HG02678 (cell line): ENCODE data around the gene HDGFL2.
"Not testable (repeated sequence)": the region's sequence is repeated elsewhere in the genome, so short reads cannot be mapped to it uniquely, and the experiment has no call there.

Source experiments
- ATAC-seq: cut with Tn5 transposase; IDR thresholded peaks from one replicate; pipeline ENCODE4 v1.9.1; 2021; ENCODE audit warnings: mild to moderate bottlenecking, moderate library complexity; ENCODE audit not compliant: unreplicated experiment

Gene HDGFL2

GRCh38 chr19:4511300-4512054 lies 39.4 kb downstream of the HDGFL2 start:
- no peak for ATAC-seq

- ATAC-seq, result no peak
Measured at GRCh38 chr19:4512070-4512469, 40.0 kb downstream of the HDGFL2 start.

DNA sequence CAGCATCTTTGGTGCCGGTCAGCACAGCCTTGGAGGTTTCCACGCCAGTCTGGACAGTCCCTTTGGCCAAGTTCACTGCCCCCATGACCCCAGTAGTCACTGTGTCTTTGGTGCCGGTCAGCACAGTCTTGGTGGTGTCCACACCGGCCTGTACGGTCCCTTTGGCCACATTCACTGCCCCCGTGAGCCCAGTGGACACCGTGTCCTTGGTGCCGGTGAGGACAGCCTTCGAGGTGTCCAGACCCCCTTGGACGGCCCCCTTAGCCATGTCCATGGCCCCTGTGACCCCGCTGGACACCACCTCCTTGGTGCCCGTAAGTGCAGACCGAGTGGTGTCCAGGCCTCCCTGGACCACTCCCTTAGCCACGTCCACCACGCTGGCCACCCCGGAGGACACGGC lies 41.2 kb downstream of the HDGFL2 start:
- no peak for ATAC-seq

DNA sequence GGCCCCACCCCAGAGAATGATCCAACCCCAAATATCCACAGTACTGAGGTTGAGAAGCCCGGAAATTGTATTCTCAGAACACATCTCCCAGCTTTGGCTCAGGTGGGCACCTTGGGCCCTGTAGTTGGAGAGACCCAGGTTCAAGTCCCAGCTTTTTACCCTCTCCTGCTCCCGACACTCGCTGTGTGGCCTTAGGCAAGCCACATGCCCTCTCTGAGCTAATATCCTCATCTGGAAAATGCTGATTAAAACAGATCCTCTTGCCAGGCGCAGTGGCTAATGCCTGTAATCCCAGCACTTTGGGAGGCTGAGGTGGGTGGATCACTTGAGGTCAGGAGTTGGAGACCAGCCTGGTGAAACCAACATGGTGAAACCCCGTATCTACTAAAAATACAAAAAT lies 43.6 kb downstream of the HDGFL2 start:
- no peak for ATAC-seq

- no peak for ATAC-seq
Measured at GRCh38 chr19:4516199-4516938, 44.3 kb downstream of the HDGFL2 start.

GRCh38 chr19:4516939-4517300 lies 44.8 kb downstream of the HDGFL2 start:
- no peak for ATAC-seq

DNA sequence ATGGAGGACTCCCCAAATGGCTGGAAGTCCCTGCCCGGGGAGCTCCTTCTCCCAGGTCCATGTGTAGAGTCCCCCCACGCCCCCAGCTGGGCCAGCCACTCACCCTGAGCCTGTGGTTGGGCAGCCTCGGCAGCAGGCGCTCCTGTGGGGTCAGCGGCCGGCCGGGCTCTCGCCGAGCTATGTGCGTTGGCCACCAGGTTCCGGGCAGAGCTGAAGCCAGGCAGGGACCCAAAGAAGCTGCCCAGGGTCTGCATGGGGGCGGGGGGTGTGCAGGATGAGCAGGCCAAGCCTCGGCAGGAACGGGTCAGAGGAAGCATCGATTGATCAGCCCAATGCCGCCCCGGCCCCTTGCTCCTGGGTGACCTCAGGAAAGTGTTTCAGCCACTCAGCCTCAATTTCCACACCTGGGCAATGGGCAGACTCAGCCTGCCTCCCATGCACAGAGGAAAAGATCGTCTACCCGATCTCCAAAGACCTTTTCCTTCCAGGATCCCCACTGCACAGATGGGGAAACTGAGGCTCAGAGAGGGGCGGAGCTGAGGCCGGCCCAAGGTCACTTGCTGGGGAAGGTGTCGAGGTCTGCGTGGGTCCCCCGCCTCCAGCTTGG lies 45.5 kb downstream of the HDGFL2 start:
- no peak for ATAC-seq

DNA sequence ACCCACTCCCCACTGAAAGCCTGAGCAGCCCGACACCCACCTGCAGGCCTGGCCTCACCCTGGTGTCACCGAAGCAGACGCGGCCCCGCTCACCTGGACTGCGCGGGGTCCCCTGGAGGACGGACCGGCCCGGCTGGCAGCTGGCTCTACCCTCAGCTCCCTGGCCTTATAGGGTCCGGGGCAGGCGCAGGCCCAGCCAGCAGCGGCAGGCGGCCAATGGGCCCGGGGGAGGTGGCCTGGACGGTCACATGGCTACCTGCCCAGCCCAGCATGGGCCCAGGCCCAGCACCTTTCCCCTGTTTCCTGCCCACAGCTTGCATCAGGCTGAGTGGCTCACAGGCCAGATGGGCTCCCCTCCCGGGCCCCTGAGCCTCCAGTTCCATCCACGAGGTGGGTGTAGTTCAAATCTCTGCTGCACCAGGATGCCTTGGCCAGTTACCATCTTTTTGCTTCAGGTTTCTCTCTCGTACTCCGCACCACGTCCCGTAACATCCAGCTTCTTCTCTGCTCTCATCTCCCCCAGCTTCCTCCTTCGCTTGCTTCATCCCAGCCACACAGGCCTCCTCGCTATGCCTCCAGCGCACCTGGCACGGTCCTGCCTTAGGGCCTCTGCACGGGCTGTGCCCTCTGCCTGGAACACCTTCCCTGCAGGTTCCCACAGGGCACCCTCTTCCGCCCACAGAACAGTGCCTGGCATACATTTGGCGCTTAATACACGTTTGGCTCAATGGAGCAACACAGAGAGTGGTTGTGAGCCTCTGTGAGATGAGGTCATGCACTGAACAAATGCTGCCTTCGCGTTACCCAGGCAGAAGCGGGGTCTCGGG lies 46.5 kb downstream of the HDGFL2 start, which contains the start of gene PLIN4:
Gene PLIN4, minus strand, starts transcription at position 142 of the 827 bp plus-strand sequence. CDS start 214 bp downstream, outside the sequence.
- ATAC-seq, result no peak

GRCh38 chr19:4519172-4519496 lies 47.0 kb downstream of the HDGFL2 start:
- ATAC-seq, result no peak

GRCh38 chr19:4519521-4520277 lies 47.6 kb downstream of the HDGFL2 start:
- no peak for ATAC-seq

- no peak for ATAC-seq
Measured at GRCh38 chr19:4521170-4521887, 49.2 kb downstream of the HDGFL2 start.

GRCh38 chr19:4521888-4522242 lies 49.8 kb downstream of the HDGFL2 start:
- ATAC-seq, result no peak

- ATAC-seq, result no peak
Measured at GRCh38 chr19:4522291-4523002, 50.4 kb downstream of the HDGFL2 start.

- no peak for ATAC-seq
Measured at GRCh38 chr19:4523306-4524110, 51.4 kb downstream of the HDGFL2 start.

GRCh38 chr19:4524808-4525562 lies 52.9 kb downstream of the HDGFL2 start:
- ATAC-seq, result no peak

DNA sequence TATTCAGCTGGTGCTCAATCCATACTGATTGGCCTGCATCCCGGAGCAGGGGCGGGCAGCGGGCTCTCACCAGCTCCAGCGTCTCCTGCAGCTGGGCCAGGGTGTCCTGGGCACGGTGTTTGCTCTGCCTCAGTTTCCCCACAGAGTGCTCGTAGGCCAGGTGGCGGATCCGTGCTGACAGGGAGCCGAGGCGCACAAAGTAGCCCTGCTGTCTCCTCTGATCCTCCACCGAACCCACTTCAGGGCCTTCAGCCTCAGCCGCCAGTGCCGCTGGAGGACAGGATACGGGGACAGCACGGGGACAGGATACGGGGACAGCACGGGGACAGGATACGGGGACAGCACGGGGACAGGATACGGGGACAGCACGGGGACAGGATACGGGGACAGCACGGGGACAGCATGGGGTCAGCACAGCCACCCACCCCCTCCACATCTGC lies 53.5 kb downstream of the HDGFL2 start:
- no peak for ATAC-seq

DNA sequence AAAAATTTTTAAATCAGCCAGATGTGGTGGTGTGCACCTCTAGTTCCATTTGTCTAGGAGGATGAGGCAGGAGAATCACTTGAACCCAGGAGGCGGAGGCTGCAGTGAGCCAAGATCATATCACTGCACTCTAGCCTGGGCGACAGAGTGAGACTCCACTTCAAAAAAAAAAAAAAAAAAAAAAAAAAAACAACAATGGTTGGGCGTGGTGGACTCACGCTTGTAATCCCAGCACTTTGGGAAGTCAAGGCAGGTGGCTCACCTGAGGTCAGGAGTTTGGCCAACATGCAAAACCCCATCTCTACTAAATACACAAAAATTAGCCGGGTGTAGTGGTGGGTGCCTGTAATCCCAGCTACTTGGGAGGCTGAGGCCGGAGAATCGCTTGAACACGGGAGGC lies 55.3 kb downstream of the HDGFL2 start:
- ATAC-seq, result not testable (repeated sequence)

GRCh38 chr19:4528843-4529242 lies 56.7 kb downstream of the HDGFL2 start:
- ATAC-seq, result no peak
